HG03378 (cell line): ENCODE measurements around the gene KLC3.
"Not testable (repeated sequence)": the region's sequence is repeated elsewhere in the genome, so short reads cannot be mapped to it uniquely, and the experiment has no call there.

Experiments
- ATAC-seq: cut with Tn5 transposase; IDR thresholded peaks from one replicate; pipeline ENCODE4 v1.9.1; 2021; ENCODE audit warnings: mild to moderate bottlenecking, moderate library complexity; ENCODE audit not compliant: unreplicated experiment

The KLC3 gene

DNA sequence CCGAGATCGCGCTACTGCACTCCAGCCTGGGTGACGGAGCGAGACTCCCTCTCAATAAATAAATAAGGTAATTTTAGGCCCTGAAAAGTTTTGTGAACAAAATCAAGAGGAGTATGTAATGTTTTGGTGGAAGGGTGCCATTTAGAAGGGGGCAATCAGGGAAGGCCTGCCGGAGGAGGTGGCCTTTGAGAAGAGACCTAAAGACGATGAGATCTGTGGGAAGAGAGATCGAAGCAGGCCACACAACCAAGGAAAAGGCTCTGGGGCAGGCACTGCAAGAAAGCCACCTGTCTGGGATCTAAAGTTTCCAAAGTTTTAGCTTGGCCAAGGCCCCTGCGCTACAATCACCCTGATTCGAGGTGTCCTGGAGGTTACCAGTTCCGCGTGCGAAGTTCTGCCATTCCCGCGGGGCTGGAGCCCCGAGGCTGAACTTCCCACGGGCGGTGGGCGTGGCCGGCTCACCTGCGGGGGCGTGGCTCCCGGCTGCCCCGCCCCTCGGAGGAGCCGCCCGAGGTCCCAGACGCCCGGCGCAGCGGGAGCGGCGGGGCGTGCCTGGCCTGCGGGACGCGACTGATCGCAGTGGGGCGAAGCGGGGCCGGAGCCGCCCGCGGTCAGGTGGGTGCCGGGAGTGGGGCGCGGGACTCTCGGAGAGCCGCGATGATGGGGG is at the start of gene KLC3:
KLC3 (plus strand) TSS at position 519 of the 667 bp plus-strand sequence. CDS start 4,792 bp downstream, outside the sequence.
- ATAC-seq: no peak

DNA sequence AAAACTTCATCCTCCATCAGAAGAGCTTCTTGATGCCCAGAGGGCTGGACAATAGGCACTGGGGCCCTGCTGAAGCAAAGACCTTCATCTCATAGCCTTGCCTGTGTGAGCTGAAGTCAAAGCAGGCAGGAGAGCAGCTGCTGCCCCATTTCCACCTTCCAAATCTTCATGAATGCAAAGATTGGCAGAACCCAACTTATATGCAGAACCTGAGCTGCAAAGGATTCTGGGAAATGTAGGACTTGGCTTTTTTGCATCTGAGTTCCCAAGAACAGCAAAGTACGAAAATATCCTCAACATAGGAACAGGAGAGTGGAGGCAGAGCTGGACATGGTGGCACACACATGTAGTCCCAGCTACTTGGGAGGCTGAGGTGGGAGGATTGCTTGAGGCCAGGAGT is 48.7 kb upstream of the KLC3 start:
- ATAC-seq: no peak

DNA sequence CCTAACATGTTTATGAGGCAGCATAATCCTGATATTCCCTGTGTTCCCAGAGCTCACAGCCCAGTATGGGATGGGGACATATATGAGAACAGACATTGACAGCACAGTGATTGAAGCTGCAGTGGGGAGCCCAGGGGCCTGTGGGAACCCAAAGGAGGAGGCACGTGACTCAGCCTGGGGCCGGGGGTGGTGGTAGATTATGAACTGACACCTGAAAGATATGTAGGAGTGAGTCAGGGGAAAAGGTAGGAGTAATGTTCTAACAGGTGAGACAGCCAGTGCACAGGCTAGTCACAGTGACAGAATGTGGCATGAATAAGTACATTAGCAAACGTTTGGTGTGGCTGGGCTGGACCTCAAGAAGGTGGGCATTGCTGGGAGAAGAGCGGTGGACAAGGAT is 46.9 kb upstream of the KLC3 start:
- no peak for ATAC-seq

GRCh38 chr19:45294291-45295029 is 46.1 kb upstream of the KLC3 start:
- no peak for ATAC-seq

- no peak for ATAC-seq
Measured at GRCh38 chr19:45295873-45296272, 44.7 kb upstream of the KLC3 start.

DNA sequence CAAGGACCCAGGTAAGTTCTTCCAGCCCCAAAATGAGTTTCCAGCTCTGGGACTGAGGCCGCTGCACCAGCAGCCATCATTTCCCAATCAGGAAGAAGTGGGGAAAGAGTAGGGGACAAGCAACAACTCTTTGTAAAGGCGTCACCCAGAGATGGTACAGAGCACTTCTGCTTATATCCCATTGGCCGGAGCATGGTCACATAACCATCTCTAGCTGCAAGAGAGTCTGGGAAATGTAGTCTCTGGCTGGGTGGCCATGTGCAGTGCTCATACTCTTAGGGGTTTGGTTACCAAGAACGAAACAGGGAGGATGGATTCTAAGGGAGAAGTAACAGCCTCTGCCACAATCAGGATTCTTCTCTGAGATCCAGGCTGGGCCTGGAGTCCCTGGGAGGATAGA is 44.2 kb upstream of the KLC3 start:
- ATAC-seq: no peak

DNA sequence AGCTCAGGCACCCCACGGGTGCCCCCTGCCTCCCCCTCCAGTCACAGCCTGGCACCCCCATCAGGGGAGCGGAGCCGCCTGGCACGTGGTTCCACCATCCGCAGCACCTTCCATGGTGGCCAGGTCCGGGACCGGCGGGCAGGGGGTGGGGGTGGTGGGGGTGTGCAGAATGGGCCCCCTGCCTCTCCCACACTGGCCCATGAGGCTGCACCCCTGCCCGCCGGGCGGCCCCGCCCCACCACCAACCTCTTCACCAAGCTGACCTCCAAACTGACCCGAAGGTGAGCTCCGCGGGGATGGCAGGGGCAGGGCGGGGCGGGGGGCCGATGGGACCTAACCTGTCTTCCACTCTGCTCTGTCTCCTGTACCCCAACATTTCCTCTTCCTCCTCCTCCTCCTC is 42.9 kb upstream of the KLC3 start:
- ATAC-seq: no peak

DNA sequence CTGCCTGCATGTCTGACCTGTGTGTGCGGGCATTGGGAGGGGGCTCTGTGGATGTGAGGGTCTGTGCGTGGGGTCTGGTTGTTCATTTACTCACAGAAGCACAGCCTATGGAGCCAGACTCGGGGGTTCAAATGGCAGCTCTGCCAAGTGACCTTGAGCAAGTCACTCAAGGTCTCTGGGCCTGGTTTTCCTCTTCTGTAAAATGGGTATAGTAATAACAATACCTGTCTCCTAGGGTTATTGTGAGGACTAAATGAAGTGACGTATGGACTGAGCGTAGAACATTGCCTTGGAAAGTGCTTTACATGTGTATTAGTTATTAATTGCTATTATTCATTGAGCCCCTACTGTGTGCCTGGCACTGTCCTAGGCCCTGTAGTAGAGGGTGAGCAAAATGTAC is 42.3 kb upstream of the KLC3 start:
- ATAC-seq: no peak

GRCh38 chr19:45299719-45300118 is 40.8 kb upstream of the KLC3 start:
- no peak for ATAC-seq

DNA sequence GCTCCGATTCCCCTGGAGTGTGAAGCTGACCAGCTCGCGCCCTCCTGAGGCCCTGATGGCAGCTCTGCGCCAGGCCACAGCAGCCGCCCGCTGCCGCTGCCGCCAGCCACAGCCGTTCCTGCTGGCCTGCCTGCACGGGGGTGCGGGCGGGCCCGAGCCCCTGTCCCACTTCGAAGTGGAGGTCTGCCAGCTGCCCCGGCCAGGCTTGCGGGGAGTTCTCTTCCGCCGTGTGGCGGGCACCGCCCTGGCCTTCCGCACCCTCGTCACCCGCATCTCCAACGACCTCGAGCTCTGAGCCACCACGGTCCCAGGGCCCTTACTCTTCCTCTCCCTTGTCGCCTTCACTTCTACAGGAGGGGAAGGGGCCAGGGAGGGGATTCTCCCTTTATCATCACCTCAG is 38.1 kb upstream of the KLC3 start:
- no peak for ATAC-seq

DNA sequence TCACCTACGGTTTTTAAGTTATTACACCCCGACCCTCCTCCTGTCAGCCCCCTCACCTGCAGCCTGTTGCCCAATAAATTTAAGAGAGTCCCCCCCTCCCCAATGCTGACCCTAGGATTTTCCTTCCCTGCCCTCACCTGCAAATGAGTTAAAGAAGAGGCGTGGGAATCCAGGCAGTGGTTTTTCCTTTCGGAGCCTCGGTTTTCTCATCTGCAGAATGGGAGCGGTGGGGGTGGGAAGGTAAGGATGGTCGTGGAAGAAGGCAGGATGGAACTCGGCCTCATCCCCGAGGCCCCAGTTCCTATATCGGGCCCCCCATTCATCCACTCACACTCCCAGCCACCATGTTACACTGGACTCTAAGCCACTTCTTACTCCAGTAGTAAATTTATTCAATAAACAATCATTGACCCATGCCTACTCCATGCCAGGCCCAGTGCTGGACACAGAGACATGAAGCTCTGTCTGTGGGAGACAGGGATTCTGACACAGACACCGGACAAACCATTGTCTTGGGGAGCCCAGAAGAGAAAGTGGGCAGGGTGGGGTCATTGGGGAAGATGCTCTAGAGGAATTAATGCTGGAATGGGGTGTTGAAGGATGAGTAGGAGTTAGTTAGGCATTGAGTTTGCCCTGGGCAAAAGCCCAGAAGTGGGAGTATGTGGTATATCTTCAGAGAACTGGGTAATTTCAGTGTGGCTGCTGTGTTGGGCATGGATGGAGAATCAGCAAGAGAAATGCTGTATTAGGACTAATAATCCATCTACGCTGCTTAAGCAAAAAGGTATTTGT is 37.1 kb upstream of the KLC3 start:
- no peak for ATAC-seq

- no peak for ATAC-seq
Measured at GRCh38 chr19:45304141-45304926, 36.2 kb upstream of the KLC3 start.

DNA sequence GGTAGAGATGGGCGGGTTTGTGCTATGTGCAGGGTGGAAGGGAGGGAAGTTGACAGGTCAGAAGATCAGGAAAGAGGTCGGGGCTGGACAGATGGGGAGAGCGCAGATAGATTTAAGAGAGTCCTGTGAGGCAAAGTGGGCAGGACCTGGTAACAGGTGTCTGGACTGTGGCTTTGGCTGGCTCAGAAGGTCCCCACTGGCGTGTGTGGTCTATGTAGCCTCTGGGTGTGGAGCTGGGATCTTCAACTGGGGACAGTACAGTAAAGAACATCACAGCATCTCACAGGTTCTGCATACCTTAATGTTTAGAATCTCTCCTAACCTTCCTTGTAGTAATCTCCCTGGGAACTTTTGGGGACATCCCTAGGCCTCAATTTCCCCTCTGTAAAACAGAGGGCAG is 35.5 kb upstream of the KLC3 start:
- ATAC-seq: no peak

- ATAC-seq: no peak
Measured at GRCh38 chr19:45305421-45305820, 35.1 kb upstream of the KLC3 start.

- ATAC-seq: no peak
Measured at GRCh38 chr19:45306040-45306439, 34.5 kb upstream of the KLC3 start.

- no peak for ATAC-seq
Measured at GRCh38 chr19:45306518-45307027, 34.0 kb upstream of the KLC3 start.

GRCh38 chr19:45307361-45307760 is 33.2 kb upstream of the KLC3 start:
- ATAC-seq: no peak

DNA sequence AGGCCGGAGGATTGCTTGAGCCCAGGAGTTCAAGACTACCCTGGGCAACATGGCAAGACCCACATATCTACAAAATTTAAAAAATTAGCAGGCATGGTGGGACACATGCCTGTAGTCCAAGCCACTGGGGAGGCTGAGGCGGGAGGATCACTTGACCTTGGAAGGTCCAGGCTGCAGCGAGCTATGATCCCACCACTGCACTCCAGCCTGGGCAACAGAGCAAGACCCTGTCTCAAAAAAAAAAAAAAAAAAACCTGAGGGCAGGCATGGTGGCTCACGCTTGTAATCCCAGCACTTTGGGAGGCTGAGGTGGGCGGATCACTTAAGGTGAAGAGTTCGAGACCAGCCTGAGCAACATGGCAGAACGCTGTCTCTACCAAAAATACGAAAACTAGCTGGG is 31.2 kb upstream of the KLC3 start:
- not testable (repeated sequence) for ATAC-seq

DNA sequence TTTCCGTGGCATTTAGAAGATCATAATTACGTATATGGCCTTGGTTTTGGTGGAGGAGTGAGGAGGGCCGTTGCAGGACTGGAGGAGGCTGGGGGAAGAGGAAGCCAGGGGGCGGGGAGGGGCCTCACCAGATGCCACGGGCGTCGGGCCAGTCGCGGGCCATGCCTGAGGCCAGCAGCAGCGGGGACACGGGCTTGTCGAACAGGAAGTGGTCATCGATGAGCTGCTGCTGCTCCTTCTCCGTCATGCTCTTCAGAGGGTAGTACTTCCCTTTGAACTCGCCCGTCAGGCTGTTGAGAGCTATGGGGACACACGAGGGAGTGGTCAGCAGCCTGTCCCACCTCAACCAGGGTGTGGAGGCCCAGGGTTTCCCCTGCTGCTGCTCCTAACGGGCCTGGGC is 28.9 kb upstream of the KLC3 start:
- no peak for ATAC-seq

GRCh38 chr19:45312285-45312684 is 28.3 kb upstream of the KLC3 start:
- not testable (repeated sequence) for ATAC-seq

- ATAC-seq: no peak
Measured at GRCh38 chr19:45314708-45315245, 25.8 kb upstream of the KLC3 start.
